ENCODE results near the gene PLCB1.

PLCB1 gene

DNA sequence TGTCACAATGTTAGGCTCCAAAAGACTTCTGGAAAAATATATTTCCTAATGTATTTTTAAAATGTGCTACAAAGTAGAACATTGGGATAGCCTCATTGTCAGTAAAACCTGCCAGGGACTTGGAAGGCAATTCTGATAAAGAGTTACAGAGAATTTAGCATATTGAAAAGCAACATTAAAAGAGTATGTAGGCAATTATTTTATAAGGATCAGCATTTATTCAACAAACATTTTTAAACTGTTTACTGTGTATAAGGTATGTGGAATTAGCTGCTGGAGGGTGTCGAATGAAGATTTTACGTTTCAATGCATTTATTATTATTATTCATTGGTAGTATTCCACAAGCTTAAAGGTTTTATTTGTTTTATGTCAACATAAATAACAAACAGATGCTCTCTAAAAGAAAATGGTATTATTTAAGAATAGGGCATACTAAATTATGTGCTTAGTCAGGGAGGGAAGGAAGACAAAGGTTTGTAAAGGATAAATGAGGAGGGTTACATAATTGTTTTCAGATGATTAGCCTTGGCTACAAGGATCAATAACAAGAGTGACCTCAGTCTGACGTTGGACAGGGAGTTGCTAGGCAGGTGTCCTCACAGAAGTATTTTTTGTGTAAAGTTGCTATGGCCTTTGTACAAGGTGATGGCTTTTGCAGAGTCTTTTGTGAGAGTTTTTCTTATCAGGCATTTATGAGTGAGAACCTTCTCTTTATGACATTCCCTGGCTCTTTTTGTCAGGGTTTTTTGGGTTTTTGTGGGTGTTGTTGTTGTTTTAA lies 623.5 kb downstream of the PLCB1 start:
- Mint-ChIP-seq H3K4me3 (no peak overlapping the region), H3K27ac (no peak overlapping the region), H3K4me1 (no peaks in the 10 kb centered on the region), H3K36me3 (ENCODE audit: low read depth) (no peaks in the 10 kb centered on the region), H3K9me3 (no peaks in the 10 kb centered on the region), H3K27me3 (ENCODE audit: low read depth, poor library complexity) (no peaks in the 10 kb centered on the region)
- DNase-seq: no peak
- TF ChIP-seq, protein P1, sequence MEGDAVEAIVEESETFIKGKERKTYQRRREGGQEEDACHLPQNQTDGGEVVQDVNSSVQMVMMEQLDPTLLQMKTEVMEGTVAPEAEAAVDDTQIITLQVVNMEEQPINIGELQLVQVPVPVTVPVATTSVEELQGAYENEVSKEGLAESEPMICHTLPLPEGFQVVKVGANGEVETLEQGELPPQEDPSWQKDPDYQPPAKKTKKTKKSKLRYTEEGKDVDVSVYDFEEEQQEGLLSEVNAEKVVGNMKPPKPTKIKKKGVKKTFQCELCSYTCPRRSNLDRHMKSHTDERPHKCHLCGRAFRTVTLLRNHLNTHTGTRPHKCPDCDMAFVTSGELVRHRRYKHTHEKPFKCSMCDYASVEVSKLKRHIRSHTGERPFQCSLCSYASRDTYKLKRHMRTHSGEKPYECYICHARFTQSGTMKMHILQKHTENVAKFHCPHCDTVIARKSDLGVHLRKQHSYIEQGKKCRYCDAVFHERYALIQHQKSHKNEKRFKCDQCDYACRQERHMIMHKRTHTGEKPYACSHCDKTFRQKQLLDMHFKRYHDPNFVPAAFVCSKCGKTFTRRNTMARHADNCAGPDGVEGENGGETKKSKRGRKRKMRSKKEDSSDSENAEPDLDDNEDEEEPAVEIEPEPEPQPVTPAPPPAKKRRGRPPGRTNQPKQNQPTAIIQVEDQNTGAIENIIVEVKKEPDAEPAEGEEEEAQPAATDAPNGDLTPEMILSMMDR (IDR thresholded peaks at IDR 0.05): no peak

DNA sequence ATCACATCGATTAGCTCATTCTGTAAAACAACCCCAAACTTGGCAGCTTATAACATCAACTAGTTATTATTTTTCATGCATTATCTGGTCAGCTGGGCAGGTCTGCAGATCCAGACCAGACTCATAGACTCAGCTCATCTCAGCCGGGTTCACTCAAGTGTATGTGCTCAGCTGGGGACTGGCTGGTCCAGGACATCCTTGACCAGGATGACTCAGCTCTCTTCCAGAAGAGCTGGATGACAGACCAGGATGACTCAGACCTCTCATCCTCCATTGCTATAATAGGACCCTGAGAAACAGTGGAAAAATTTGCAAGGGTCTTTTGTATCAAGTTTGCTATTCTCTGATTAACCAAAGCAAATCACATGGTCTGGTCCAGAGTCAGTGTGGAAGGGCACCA lies 624.3 kb downstream of the PLCB1 start:
- Mint-ChIP-seq H3K9me3 (no peaks in the 10 kb centered on the region), H3K4me3 (no peak overlapping the region), H3K36me3 (ENCODE audit: low read depth) (peaks cover 6% of the 10 kb centered on the region), H3K27me3 (ENCODE audit: low read depth, poor library complexity) (no peaks in the 10 kb centered on the region), H3K4me1 (no peaks in the 10 kb centered on the region), H3K27ac (no peak overlapping the region)
- TF ChIP-seq, protein P1 (IDR thresholded peaks at IDR 0.05): no peak
- no peak for DNase-seq

DNA sequence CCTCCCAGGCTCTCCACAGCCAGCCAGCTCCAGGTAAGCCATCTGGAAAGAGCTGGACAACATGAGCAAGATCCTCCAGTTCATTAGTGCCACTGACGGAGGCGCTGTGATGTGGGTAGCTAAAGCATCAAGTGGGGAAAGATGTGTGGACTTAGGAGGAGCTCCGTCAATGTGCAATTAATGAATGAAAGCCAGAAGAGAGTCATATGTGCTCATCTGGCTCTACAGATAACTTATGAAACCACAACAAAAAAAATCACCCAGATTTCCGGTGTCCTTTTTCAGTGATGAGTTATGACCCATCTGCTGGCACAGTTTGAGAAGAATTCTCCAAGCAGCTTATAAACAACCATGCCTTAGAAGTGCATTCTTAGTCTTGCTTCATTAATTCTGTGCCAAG lies 625.1 kb downstream of the PLCB1 start:
- Mint-ChIP-seq H3K27ac (no peak overlapping the region), H3K9me3 (no peaks in the 10 kb centered on the region), H3K36me3 (ENCODE audit: low read depth) (peaks cover 6% of the 10 kb centered on the region), H3K27me3 (ENCODE audit: low read depth, poor library complexity) (no peaks in the 10 kb centered on the region), H3K4me1 (no peaks in the 10 kb centered on the region), H3K4me3 (no peak overlapping the region)
- no peak for DNase-seq
- TF ChIP-seq, protein P1 (IDR thresholded peaks at IDR 0.05): no peak

DNA sequence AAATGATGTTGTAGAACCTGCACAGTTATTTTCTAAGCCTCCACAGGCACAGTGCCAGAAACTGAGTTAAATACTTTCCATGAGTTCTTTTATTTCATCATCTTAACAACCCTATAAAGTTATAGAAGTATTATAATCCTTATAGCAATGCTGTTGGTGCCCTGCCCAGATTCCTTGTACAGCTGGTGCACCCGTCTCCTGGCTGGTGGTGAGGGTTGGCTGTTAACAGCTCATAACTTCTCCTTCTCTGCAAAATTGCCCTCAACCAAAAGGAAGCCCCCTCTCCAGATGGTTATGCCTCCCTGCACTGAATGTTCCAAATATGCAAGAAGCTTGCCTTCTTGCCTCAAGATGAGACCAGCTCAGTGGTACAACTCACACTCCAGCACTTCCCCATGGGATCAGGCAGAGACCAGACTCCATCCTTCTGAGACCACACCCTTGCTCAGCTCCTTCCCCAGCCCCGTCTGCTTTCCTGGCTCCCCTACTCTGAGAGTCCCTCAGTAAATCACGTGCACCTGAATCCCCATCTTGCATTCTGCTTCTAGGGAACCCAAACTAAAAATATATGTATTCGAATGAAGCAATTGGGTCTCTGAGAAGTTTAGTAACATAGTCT lies 632.4 kb downstream of the PLCB1 start:
- Mint-ChIP-seq H3K9me3 (peaks cover 4% of the 10 kb centered on the region), H3K4me3 (no peak overlapping the region), H3K27ac (peak overlapping the region; percentile 33), H3K27me3 (ENCODE audit: low read depth, poor library complexity) (no peaks in the 10 kb centered on the region), H3K4me1 (peaks cover 22% of the 10 kb centered on the region), H3K36me3 (ENCODE audit: low read depth) (peaks cover 35% of the 10 kb centered on the region)
- TF ChIP-seq, protein P1 (IDR thresholded peaks at IDR 0.05): no peak
- DNase-seq: no peak

DNA sequence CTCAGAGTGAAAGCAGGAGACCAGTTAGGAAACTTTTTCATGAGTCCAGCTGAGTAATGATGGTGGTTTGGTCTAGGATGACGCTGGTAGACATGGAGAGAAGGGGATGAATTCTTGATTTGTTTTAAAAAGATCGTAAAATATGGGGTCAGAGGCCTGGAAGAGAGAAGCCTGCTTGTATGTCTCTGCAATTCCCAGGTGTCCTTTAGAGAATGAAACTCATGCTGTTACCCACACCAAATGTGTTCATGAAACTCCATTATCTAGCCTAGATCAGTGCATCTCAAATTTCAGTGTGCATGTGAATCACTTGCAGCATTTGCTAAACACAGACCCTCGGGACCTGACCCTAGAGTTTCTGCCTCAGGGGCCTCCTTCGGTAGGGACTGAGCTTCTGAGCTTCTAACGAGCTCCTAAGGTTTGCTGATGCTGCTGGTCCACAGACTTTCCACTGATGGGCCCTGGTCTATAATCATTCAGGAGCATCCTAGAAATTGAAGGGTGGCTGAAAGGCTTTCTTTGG lies 634.9 kb downstream of the PLCB1 start:
- DNase-seq: no peak
- Mint-ChIP-seq H3K27ac (peak overlapping the region; percentile 13), H3K4me1 (peaks cover 22% of the 10 kb centered on the region), H3K36me3 (ENCODE audit: low read depth) (peaks cover 42% of the 10 kb centered on the region), H3K27me3 (ENCODE audit: low read depth, poor library complexity) (peaks cover 6% of the 10 kb centered on the region), H3K9me3 (peaks cover 4% of the 10 kb centered on the region), H3K4me3 (no peak overlapping the region)
- TF ChIP-seq, protein P1 (IDR thresholded peaks at IDR 0.05): no peak
